MG63 (cell line): Measurements from ENCODE around the gene RCE1. TPM values are rescaled to one million over a fixed set of nuclear protein-coding genes. Genes with fewer than 3 reads are reported as not detected.
"Not testable (repeated sequence)": the region's sequence is repeated elsewhere in the genome, so short reads cannot be mapped to it uniquely, and the experiment has no call there.

ENCODE experiments used
- DNase-seq: peaks from one replicate; pipeline ENCODE4 v3.0.0-alpha.2; 2020
- H3K27me3 ChIP-seq: fragments of 250-450 bp; sonication (Bioruptor Pico); 2 replicates; pipeline ENCODE4 v1.5.1; 2020; ENCODE audit warnings: mild to moderate bottlenecking, moderate library complexity
- H3K36me3 ChIP-seq: fragments of 250-450 bp; sonication (Bioruptor Pico); 2 replicates; pipeline ENCODE4 v1.5.1; 2020; ENCODE audit warnings: mild to moderate bottlenecking, moderate library complexity
- H3K4me3 ChIP-seq: fragments of 250-450 bp; sonication (Bioruptor Pico); 2 replicates; pipeline ENCODE4 v1.5.1; 2020; ENCODE audit warnings: mild to moderate bottlenecking, moderate library complexity
- H3K9me3 ChIP-seq: fragments of 250-450 bp; sonication (Bioruptor Pico); 2 replicates; pipeline ENCODE4 v1.5.1; 2020; ENCODE audit warnings: mild to moderate bottlenecking, moderate library complexity
- total RNA-seq: library from RNA; depleted of rRNA; stranded (reverse); fragments of >200 nt; shearing (Covaris generic); gene quantifications from 2 replicates; pipeline ENCODE4 v1.2.3, GENCODE V29; 2014; ENCODE audit warnings: low replicate concordance; rRNA removed

Gene RCE1
- total RNA-seq: 16.4 and 17.2 TPM in 2 replicates

- H3K36me3 ChIP-seq: peaks cover 50% of the 10 kb centered on the region
- H3K9me3 ChIP-seq: no peaks in the 10 kb centered on the region
- H3K4me3 ChIP-seq: peak within 1 kb of the TSS; percentile 87
- DNase-seq: peak; percentile 87
- H3K27me3 ChIP-seq: no peaks in the 10 kb centered on the region
These were observed at the start of gene RCE1 for GRCh38 chr11:66842896-66843775. Gene RCE1, plus strand, starts transcription at chr11:66843441. Its CDS starts 15 bp downstream, at chr11:66843456.

GRCh38 chr11:66799815-66800214, 43.4 kb upstream of the RCE1 start:
- not testable (repeated sequence) for H3K27me3 ChIP-seq, H3K4me3 ChIP-seq, H3K9me3 ChIP-seq, H3K36me3 ChIP-seq, DNase-seq

- Histone ChIP-seq H3K4me3 (no peak overlapping the region), H3K27me3 (no peaks in the 10 kb centered on the region), H3K9me3 (no peaks in the 10 kb centered on the region), H3K36me3 (0 out of 2 replicates have a peak, but pooled peaks cover 3% of the 10 kb centered on the region)
- DNase-seq: no peak
These were observed 42.4 kb upstream of the RCE1 start for GRCh38 chr11:66800720-66801428.

GRCh38 chr11:66809592-66809991, 33.6 kb upstream of the RCE1 start:
- Histone ChIP-seq H3K36me3 (no peaks in the 10 kb centered on the region), H3K9me3 (no peaks in the 10 kb centered on the region), H3K4me3 (no peak overlapping the region), H3K27me3 (no peaks in the 10 kb centered on the region)
- no peak for DNase-seq

GRCh38 chr11:66810576-66811185, 32.6 kb upstream of the RCE1 start:
- H3K27me3 ChIP-seq: no peaks in the 10 kb centered on the region
- H3K9me3 ChIP-seq: no peaks in the 10 kb centered on the region
- no peak overlapping the region for H3K4me3 ChIP-seq
- no peaks in the 10 kb centered on the region for H3K36me3 ChIP-seq
- no peak for DNase-seq

- no peak for DNase-seq
- Histone ChIP-seq H3K4me3 (no peak overlapping the region), H3K36me3 (peaks cover 7% of the 10 kb centered on the region; the same call in 1 of the 2 replicates), H3K27me3 (no peaks in the 10 kb centered on the region), H3K9me3 (no peaks in the 10 kb centered on the region)
These were observed 28.6 kb upstream of the RCE1 start for GRCh38 chr11:66814678-66815077.

- H3K9me3 ChIP-seq: no peaks in the 10 kb centered on the region
- no peak overlapping the region for H3K4me3 ChIP-seq
- DNase-seq: no peak
- H3K27me3 ChIP-seq: no peaks in the 10 kb centered on the region
- H3K36me3 ChIP-seq: peaks cover 7% of the 10 kb centered on the region; the same call in 1 of the 2 replicates
These were observed 27.6 kb upstream of the RCE1 start for GRCh38 chr11:66815646-66816045.

GRCh38 chr11:66818231-66818955, 24.8 kb upstream of the RCE1 start:
- H3K9me3 ChIP-seq: no peaks in the 10 kb centered on the region
- peaks cover 7% of the 10 kb centered on the region; the same call in 1 of the 2 replicates for H3K36me3 ChIP-seq
- H3K27me3 ChIP-seq: no peaks in the 10 kb centered on the region
- no peak overlapping the region for H3K4me3 ChIP-seq
- no peak for DNase-seq

- DNase-seq: no peak
- Histone ChIP-seq H3K27me3 (no peaks in the 10 kb centered on the region), H3K4me3 (no peak overlapping the region), H3K36me3 (peaks cover 10% of the 10 kb centered on the region), H3K9me3 (no peaks in the 10 kb centered on the region)
These were observed 22.9 kb upstream of the RCE1 start for GRCh38 chr11:66820381-66820780.

- peaks cover 10% of the 10 kb centered on the region for H3K36me3 ChIP-seq
- no peak for DNase-seq
- H3K4me3 ChIP-seq: no peak overlapping the region
- no peaks in the 10 kb centered on the region for H3K27me3 ChIP-seq
- no peaks in the 10 kb centered on the region for H3K9me3 ChIP-seq
These were observed 22.3 kb upstream of the RCE1 start for GRCh38 chr11:66820901-66821300.

- no peak for DNase-seq
- peaks cover 9% of the 10 kb centered on the region for H3K36me3 ChIP-seq
These were observed 19.5 kb upstream of the RCE1 start for GRCh38 chr11:66823700-66824099.

GRCh38 chr11:66824573-66824972, 18.7 kb upstream of the RCE1 start:
- H3K4me3 ChIP-seq, H3K27me3 ChIP-seq, H3K9me3 ChIP-seq, H3K36me3 ChIP-seq, DNase-seq: not testable (repeated sequence)

More at GRCh38 chr11:66823700-66824099, 19.5 kb upstream of the RCE1 start:
- Histone ChIP-seq H3K27me3 (no peaks in the 10 kb centered on the region), H3K9me3 (no peaks in the 10 kb centered on the region), H3K4me3 (no peak overlapping the region)

GRCh38 chr11:66834539-66834845, 8.7 kb upstream of the RCE1 start:
- Histone ChIP-seq H3K4me3 (no peak overlapping the region), H3K9me3 (no peaks in the 10 kb centered on the region)
- no peak for DNase-seq

GRCh38 chr11:66834943-66835342, 8.3 kb upstream of the RCE1 start:
- Histone ChIP-seq H3K27me3 (no peaks in the 10 kb centered on the region), H3K36me3 (peaks cover 6% of the 10 kb centered on the region)
- no peak for DNase-seq

More at GRCh38 chr11:66834539-66834845, 8.7 kb upstream of the RCE1 start:
- Histone ChIP-seq H3K27me3 (no peaks in the 10 kb centered on the region), H3K36me3 (peaks cover 6% of the 10 kb centered on the region)

GRCh38 chr11:66835768-66836405, 7.4 kb upstream of the RCE1 start:
- Histone ChIP-seq H3K4me3 (no peak overlapping the region), H3K27me3 (no peaks in the 10 kb centered on the region), H3K9me3 (no peaks in the 10 kb centered on the region), H3K36me3 (peaks cover 12% of the 10 kb centered on the region)
- no peak for DNase-seq

More at GRCh38 chr11:66834943-66835342, 8.3 kb upstream of the RCE1 start:
- Histone ChIP-seq H3K9me3 (no peaks in the 10 kb centered on the region), H3K4me3 (no peak overlapping the region)
